ENCODE results near the gene CMPK2.
A peak's percentile ranks its signal among the peaks of the same experiment; 100 is the strongest.

CMPK2 gene

GRCh38 chr2:6876309-6876708, 10.6 kb upstream of the CMPK2 start:
- ChIA-PET POLR2A (no interaction called here), CTCF (interaction anchor here (1.5 kb wide), 1 partner anchor 168 kb away, joined by 5 read pairs; no protein-coding TSS in a partner anchor)
- TF ChIP-seq, protein P1, sequence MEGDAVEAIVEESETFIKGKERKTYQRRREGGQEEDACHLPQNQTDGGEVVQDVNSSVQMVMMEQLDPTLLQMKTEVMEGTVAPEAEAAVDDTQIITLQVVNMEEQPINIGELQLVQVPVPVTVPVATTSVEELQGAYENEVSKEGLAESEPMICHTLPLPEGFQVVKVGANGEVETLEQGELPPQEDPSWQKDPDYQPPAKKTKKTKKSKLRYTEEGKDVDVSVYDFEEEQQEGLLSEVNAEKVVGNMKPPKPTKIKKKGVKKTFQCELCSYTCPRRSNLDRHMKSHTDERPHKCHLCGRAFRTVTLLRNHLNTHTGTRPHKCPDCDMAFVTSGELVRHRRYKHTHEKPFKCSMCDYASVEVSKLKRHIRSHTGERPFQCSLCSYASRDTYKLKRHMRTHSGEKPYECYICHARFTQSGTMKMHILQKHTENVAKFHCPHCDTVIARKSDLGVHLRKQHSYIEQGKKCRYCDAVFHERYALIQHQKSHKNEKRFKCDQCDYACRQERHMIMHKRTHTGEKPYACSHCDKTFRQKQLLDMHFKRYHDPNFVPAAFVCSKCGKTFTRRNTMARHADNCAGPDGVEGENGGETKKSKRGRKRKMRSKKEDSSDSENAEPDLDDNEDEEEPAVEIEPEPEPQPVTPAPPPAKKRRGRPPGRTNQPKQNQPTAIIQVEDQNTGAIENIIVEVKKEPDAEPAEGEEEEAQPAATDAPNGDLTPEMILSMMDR (IDR thresholded peaks at IDR 0.05; ENCODE audit: insufficient read depth, low read length, missing control alignments), result no peak

DNA sequence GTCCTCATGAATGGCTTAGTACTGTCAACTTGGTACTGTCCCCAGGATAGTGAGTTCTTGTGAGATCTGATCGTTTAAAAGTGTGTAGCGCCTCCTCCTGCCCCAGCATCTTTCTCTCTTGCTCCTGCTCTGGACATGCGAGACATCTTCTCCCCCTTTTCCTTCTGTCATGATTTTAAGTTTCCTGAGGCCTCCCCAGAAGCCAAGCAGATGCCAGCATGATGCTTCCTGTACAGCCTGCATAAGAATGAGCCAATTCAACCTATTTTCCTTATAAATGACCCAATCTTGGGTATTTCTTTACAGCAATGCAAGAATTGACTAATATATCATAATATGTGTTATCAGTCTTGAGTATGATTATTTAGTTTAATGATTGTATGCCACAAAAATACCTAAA, 8.3 kb upstream of the CMPK2 start:
- H3K4me3 ChIP-seq (ENCODE audit: low read depth, low read length), result no peak overlapping the region
- ChIA-PET POLR2A (no interaction called here), CTCF (no interaction called here)
- DNase-seq (ENCODE audit: low read depth, low spot score), result no peak
- TF ChIP-seq, protein P1 (IDR thresholded peaks at IDR 0.05; ENCODE audit: insufficient read depth, low read length, missing control alignments), result no peak

More at GRCh38 chr2:6876309-6876708, 10.6 kb upstream of the CMPK2 start:
- H3K4me3 ChIP-seq (ENCODE audit: low read depth, low read length), result no peak overlapping the region
- no peak for DNase-seq (ENCODE audit: low read depth, low spot score)

- TF ChIP-seq, protein P1 (IDR thresholded peaks at IDR 0.05; ENCODE audit: insufficient read depth, low read length, missing control alignments), result no peak
- ChIA-PET POLR2A (no interaction called here), CTCF (interaction anchor here (0.6 kb wide), 1 partner anchor 26 kb away, joined by 3 read pairs; no protein-coding TSS in a partner anchor)
- no peak overlapping the region for H3K4me3 ChIP-seq (ENCODE audit: low read depth, low read length)
- no peak for DNase-seq (ENCODE audit: low read depth, low spot score)
Observed at GRCh38 chr2:6872394-6872793, 6.7 kb upstream of the CMPK2 start.

GRCh38 chr2:6866982-6867381, 1.3 kb upstream of the CMPK2 start:
- TF ChIP-seq, protein P1 (IDR thresholded peaks at IDR 0.05; ENCODE audit: insufficient read depth, low read length, missing control alignments), result no peak
- ChIA-PET CTCF (no interaction called here), POLR2A (no interaction called here)
- no peak for DNase-seq (ENCODE audit: low read depth, low spot score)
- no peak overlapping the region for H3K4me3 ChIP-seq (ENCODE audit: low read depth, low read length)

GRCh38 chr2:6866275-6866671, 566 bp upstream of the CMPK2 start:
- ChIA-PET POLR2A (no interaction called here), CTCF (interaction anchor here (1.5 kb wide), 1 partner anchor 513 kb away, joined by 3 read pairs; no protein-coding TSS in a partner anchor)
- TF ChIP-seq, protein P1 (IDR thresholded peaks at IDR 0.05; ENCODE audit: insufficient read depth, low read length, missing control alignments), result peak; percentile 29
- H3K4me3 ChIP-seq (ENCODE audit: low read depth, low read length), result peak overlapping the region; percentile 65
- no peak for DNase-seq (ENCODE audit: low read depth, low spot score)

DNA sequence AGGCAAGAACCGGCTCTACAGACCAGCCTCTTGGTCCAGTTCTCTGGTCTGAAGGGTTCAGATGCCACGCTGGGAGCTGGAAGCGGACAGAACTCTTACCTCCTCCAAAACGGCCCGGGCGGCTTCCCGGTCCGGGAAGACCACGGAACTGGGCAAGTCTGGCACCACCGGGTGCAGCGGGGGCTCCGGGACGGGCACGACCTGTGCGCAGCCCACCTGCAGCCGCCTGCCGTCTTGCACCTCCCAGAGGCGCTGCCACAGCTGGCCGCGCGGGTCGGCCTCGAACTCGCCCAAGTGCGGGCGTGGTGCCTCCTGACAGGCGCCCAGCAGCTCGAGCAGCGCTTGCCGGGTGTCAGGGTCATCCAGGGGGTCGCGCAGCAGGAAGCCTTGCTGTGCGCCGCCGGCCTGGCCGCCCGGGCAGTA, 773 bp downstream of the CMPK2 start:
- no peak for DNase-seq (ENCODE audit: low read depth, low spot score)
- H3K4me3 ChIP-seq (ENCODE audit: low read depth, low read length), result peak overlapping the region; percentile 65
- CTCF ChIA-PET, result interaction anchor here (1.5 kb wide), 1 partner anchor 511 kb away, joined by 3 read pairs; no protein-coding TSS in a partner anchor

More for the DNA sequence above, 773 bp downstream of the CMPK2 start:
- POLR2A ChIA-PET, result no interaction called here
- TF ChIP-seq, protein P1 (IDR thresholded peaks at IDR 0.05; ENCODE audit: insufficient read depth, low read length, missing control alignments), result no peak

Data from AG04449 (cell line).